CD14-positive monocyte (primary cell): ENCODE data around the gene ETDA. TPM values are rescaled to one million over a fixed set of nuclear protein-coding genes. Genes with fewer than 3 reads are reported as not detected.
"Not testable (repeated sequence)": the region's sequence is repeated elsewhere in the genome, so short reads cannot be mapped to it uniquely, and the experiment has no call there.

ENCODE experiments used
- DNase-seq, 3 donors: peaks; one replicate each; pipeline ENCODE4 v3.0.0-alpha.2; 2011 to 2022
- H2AFZ ChIP-seq: 2 replicates; pipeline ENCODE4 v1.6.0; 2012; ENCODE audit warnings: mild to moderate bottlenecking, low read depth, low read length, inconsistent platforms; ENCODE audit not compliant: insufficient read depth, poor library complexity, severe bottlenecking
- H3K27ac ChIP-seq, 2 donors: 1 replicate in 1 of 2; 2 replicates in 1 of 2; pipeline ENCODE4 v1.5.1; 2012 to 2013; ENCODE audit warnings: low read length in 2 of 2, control low read depth in 1 of 2, inconsistent platforms in 1 of 2, low read depth in 1 of 2, mild to moderate bottlenecking in 1 of 2
- H3K27me3 ChIP-seq, 2 donors: one replicate each; pipeline versions ENCODE4 v1.6.0 to v1.6.1; 2011 to 2013; ENCODE audit warnings: low read length in 2 of 2; ENCODE audit not compliant: control insufficient read depth in 2 of 2, insufficient read depth in 2 of 2
- H3K36me3 ChIP-seq, 2 donors: replicated peaks in 1 of 2; 1 replicate in 1 of 2; 2 replicates in 1 of 2; pipeline versions ENCODE4 v1.5.1 to v1.6.1; 2012 to 2013; ENCODE audit warnings: low read length in 2 of 2, control low read depth in 1 of 2, inconsistent platforms in 1 of 2, mild to moderate bottlenecking in 1 of 2; ENCODE audit not compliant: insufficient read depth in 2 of 2, control insufficient read depth in 1 of 2
- H3K4me1 ChIP-seq, 2 donors: 1 replicate in 1 of 2; 2 replicates in 1 of 2; pipeline versions ENCODE4 v1.5.1 to v1.6.1; 2012 to 2013; ENCODE audit warnings: low read length in 2 of 2, control low read depth in 1 of 2, inconsistent platforms in 1 of 2, mild to moderate bottlenecking in 1 of 2, moderate library complexity in 1 of 2; ENCODE audit not compliant: insufficient read depth in 2 of 2, control insufficient read depth in 1 of 2
- H3K4me2 ChIP-seq: replicated peaks from 2 replicates; pipeline ENCODE3; 2012; ENCODE audit warnings: low read length, moderate library complexity, mild to moderate bottlenecking; ENCODE audit not compliant: poor library complexity, severe bottlenecking; ENCODE audit errors: extremely low read depth
- H3K4me3 ChIP-seq, 3 experiments: fragments of 200-600 bp in 1 of 3; sonication (generic) in 1 of 3; replicated peaks in 1 of 3; 1 replicate in 2 of 3; 2 replicates in 1 of 3; pipeline ENCODE4 v1.5.1; 2011 to 2013; ENCODE audit warnings: low read length in 3 of 3, mild to moderate bottlenecking in 3 of 3, control low read depth in 2 of 3, low read depth in 2 of 3, inconsistent platforms in 1 of 3, moderate library complexity in 1 of 3
- H3K79me2 ChIP-seq: 2 replicates; pipeline ENCODE4 v1.6.0; 2012; ENCODE audit warnings: mild to moderate bottlenecking, control low read depth, inconsistent platforms, low read length, moderate library complexity; ENCODE audit not compliant: insufficient read depth
- H3K9ac ChIP-seq: 2 replicates; pipeline ENCODE4 v1.6.0; 2017; ENCODE audit warnings: low read length, mild to moderate bottlenecking; ENCODE audit not compliant: insufficient read depth, poor library complexity, severe bottlenecking
- H3K9me3 ChIP-seq, 2 donors: replicated peaks in 1 of 2; 1 replicate in 1 of 2; 2 replicates in 1 of 2; pipeline versions ENCODE4 v1.5.1 to v1.6.1; 2012 to 2013; ENCODE audit warnings: low read length in 2 of 2, control low read depth in 1 of 2; ENCODE audit not compliant: control insufficient read depth in 1 of 2, insufficient read depth in 1 of 2
- H4K20me1 ChIP-seq: 2 replicates; pipeline ENCODE4 v1.6.0; 2012; ENCODE audit warnings: mild to moderate bottlenecking, low read length, control low read depth, moderate library complexity; ENCODE audit not compliant: insufficient read depth
- H3K27ac Mint-ChIP-seq, 7 donors: one replicate each; pipeline ENCODE4 v1.8.0; 2020; ENCODE audit warnings: mild to moderate bottlenecking in 7 of 7, mixed read lengths in 7 of 7, moderate library complexity in 6 of 7, inconsistent platforms in 2 of 7
- H3K27me3 Mint-ChIP-seq, 3 donors: one replicate each; pipeline ENCODE4 v1.8.0; 2021 to 2022; ENCODE audit warnings: low read depth in 3 of 3, mild to moderate bottlenecking in 3 of 3, mixed read lengths in 3 of 3, moderate library complexity in 3 of 3, inconsistent platforms in 1 of 3
- H3K36me3 Mint-ChIP-seq, 2 donors: one replicate each; pipeline ENCODE4 v1.8.0; 2020; ENCODE audit warnings: mixed read lengths in 2 of 2, inconsistent platforms in 1 of 2, mild to moderate bottlenecking in 1 of 2
- H3K4me1 Mint-ChIP-seq: one replicate; pipeline ENCODE4 v1.8.0; 2020; ENCODE audit warnings: mild to moderate bottlenecking, mixed read lengths
- H3K4me3 Mint-ChIP-seq, 2 donors: one replicate each; pipeline ENCODE4 v1.8.0; 2020; ENCODE audit warnings: mild to moderate bottlenecking in 2 of 2, mixed read lengths in 2 of 2, moderate library complexity in 1 of 2
- H3K9me3 Mint-ChIP-seq, 7 donors: one replicate each; pipeline ENCODE4 v1.8.0; 2020 to 2022; ENCODE audit warnings: mixed read lengths in 7 of 7, mild to moderate bottlenecking in 6 of 7, moderate library complexity in 6 of 7, inconsistent platforms in 2 of 7
- WGBS: methylation state at CpG from one replicate; pipeline ENCODE4 v1.1.5; 2013; ENCODE audit warnings: missing lambda C conversion rate; ENCODE audit not compliant: insufficient coverage; 5-methylcytosine and 5-hydroxymethylcytosine counted together
- intact Hi-C, 2 donors: fragments of 100-400 bp; cut with micrococcal nuclease; formaldehyde crosslinking; loops; one replicate each; pipeline versions ENCODE4 v1.15.0 to v1.15.1; 2023
- polyA plus RNA-seq, 3 donors: library from polyadenylated mRNA; depleted of rRNA in 1 of 3; unstranded in 2 of 3; stranded (reverse) in 1 of 3; fragments of 300-500 nt in 2 of 3; fragments of >200 nt in 1 of 3; fragmentation: Illumina TruSeq in 2 of 3; gene quantifications; 1 replicate in 2 of 3; 2 replicates in 1 of 3; pipeline ENCODE4 v1.2.3, GENCODE V29; 2012 to 2021
- TF ChIP-seq, protein P1 (sequence below): fragments of 200-600 bp; IDR thresholded peaks from one replicate; pipeline ENCODE4 v1.8.0; 2022; ENCODE audit warnings: antibody characterized with exemption, mild to moderate bottlenecking

Gene ETDA
- polyA plus RNA-seq, 3 donors = not detected

DNA sequence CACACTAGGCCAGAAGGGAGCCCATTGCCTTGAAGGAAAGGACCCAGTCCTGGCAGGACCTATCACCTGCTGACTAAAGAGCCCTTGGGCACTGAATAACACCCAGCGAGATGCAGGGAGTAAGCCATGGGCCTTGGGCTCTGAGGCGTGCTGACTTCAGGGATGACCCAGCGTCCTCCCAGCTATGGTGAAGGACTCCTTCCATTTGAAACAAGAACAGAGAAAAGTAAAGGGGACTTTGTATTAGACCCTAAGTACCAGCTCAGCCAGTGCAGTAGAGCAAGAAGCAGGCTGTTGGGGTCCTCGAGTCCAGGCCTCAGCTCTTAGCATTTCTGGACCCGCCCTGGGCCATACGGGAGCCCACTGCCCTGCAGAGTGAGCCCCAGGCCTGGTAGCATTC is 5.1 kb downstream of the ETDA start:
- 100% methylated on average over 1 of the region's 6 CpGs for WGBS

DNA sequence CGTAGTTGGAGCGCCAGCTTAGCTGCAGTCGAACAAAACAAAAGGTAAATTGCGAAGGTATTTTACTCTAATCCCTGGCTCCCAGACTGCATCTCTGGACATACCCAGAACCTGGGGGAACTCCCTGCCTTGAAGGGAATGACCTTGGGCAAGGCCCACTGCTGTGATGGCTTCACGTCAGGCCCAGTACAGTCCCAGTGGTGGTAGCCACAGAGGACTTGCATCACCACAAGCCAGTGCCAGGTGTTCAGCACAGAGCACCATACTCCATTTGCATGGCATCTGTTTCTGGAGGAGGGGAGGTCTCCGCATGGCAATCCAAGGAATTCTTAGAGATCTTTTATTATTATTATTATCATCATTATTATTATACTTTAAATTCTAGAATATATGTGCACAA is 5.6 kb downstream of the ETDA start:
- 100% methylated on average over 1 of the region's 6 CpGs for WGBS
- H3K4me2 ChIP-seq = no peak overlapping the region
- no peaks in the 10 kb centered on the region for H3K79me2 ChIP-seq
- no peak overlapping the region for H3K4me3 ChIP-seq
- intact Hi-C loops = no loop called here
- TF ChIP-seq, protein P1, sequence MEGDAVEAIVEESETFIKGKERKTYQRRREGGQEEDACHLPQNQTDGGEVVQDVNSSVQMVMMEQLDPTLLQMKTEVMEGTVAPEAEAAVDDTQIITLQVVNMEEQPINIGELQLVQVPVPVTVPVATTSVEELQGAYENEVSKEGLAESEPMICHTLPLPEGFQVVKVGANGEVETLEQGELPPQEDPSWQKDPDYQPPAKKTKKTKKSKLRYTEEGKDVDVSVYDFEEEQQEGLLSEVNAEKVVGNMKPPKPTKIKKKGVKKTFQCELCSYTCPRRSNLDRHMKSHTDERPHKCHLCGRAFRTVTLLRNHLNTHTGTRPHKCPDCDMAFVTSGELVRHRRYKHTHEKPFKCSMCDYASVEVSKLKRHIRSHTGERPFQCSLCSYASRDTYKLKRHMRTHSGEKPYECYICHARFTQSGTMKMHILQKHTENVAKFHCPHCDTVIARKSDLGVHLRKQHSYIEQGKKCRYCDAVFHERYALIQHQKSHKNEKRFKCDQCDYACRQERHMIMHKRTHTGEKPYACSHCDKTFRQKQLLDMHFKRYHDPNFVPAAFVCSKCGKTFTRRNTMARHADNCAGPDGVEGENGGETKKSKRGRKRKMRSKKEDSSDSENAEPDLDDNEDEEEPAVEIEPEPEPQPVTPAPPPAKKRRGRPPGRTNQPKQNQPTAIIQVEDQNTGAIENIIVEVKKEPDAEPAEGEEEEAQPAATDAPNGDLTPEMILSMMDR = no peak
- Mint-ChIP-seq H3K4me3 (no peak overlapping the region), H3K36me3 (no peaks in the 10 kb centered on the region), H3K27ac (no peak overlapping the region), H3K9me3 (peaks cover 0 to 13% (median 6%) of the 10 kb centered on the region in 7 donors), H3K27me3 (peaks cover 0 to 5% (median 2%) of the 10 kb centered on the region in 3 donors), H3K4me1 (no peaks in the 10 kb centered on the region)
- H3K9me3 ChIP-seq = no peaks in the 10 kb centered on the region
- no peak for DNase-seq
- no peak overlapping the region for H2AFZ ChIP-seq
- H4K20me1 ChIP-seq = no peaks in the 10 kb centered on the region
- no peak overlapping the region for H3K27ac ChIP-seq
- no peaks in the 10 kb centered on the region for H3K36me3 ChIP-seq
- no peaks in the 10 kb centered on the region for H3K27me3 ChIP-seq
- no peaks in the 10 kb centered on the region for H3K4me1 ChIP-seq
- H3K9ac ChIP-seq = no peak overlapping the region

More for the DNA sequence above, 5.1 kb downstream of the ETDA start:
- Histone ChIP-seq H3K27ac (no peak overlapping the region), H3K4me2 (no peak overlapping the region), H3K4me1 (no peaks in the 10 kb centered on the region), H3K79me2 (no peaks in the 10 kb centered on the region), H3K4me3 (no peak overlapping the region), H4K20me1 (no peaks in the 10 kb centered on the region), H3K36me3 (no peaks in the 10 kb centered on the region), H3K9ac (no peak overlapping the region), H2AFZ (no peak overlapping the region), H3K9me3 (no peaks in the 10 kb centered on the region), H3K27me3 (no peaks in the 10 kb centered on the region)
- H3K27ac Mint-ChIP-seq = no peak overlapping the region
- peaks cover 0 to 5% (median 2%) of the 10 kb centered on the region in 3 donors for H3K27me3 Mint-ChIP-seq
- no peaks in the 10 kb centered on the region for H3K36me3 Mint-ChIP-seq
- DNase-seq = no peak
- no peaks in the 10 kb centered on the region for H3K4me1 Mint-ChIP-seq
- peaks cover 0 to 12% (median 4%) of the 10 kb centered on the region in 7 donors for H3K9me3 Mint-ChIP-seq
- H3K4me3 Mint-ChIP-seq = no peak overlapping the region
- intact Hi-C loops = no loop called here
- TF ChIP-seq, protein P1 = no peak

DNA sequence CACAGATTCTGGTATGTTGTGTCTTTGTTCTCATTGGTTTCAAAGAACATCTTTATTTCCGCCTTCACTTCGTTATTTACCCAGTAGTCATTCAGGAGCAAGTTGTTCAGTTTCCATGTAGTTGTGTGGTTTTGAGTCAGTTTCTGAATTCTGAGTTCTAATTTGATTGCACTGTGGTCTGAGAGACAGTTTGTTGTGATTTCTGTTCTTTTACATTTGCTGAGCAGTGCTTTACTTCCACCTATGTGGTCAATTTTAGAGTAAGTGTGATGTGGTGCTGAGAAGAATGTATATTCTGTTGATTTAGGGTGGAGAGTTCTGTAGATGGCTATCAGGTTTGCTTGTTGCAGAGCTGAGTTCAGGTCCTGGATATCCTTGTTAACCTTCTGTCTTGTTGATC is 9.1 kb downstream of the ETDA start:
- H3K36me3 ChIP-seq, H3K27ac Mint-ChIP-seq, H3K27ac ChIP-seq, intact Hi-C loops, H3K27me3 Mint-ChIP-seq, H3K4me3 Mint-ChIP-seq, H3K4me1 ChIP-seq, H3K4me2 ChIP-seq, DNase-seq, H3K4me1 Mint-ChIP-seq, H3K36me3 Mint-ChIP-seq, H3K9ac ChIP-seq, H3K79me2 ChIP-seq, H2AFZ ChIP-seq, H3K27me3 ChIP-seq, H3K9me3 ChIP-seq, H4K20me1 ChIP-seq, H3K4me3 ChIP-seq: not testable (repeated sequence)
- H3K9me3 Mint-ChIP-seq = peaks cover 7 to 26% (median 13%) of the 10 kb centered on the region in 7 donors
- no CpG with 5 or more reads among the region's 2 CpGs for WGBS
